ENCODE data around the gene LRMDA. TPM values are rescaled to one million over a fixed set of nuclear protein-coding genes. Genes with fewer than 3 reads are reported as not detected.

The LRMDA gene
- total RNA-seq, 4 donors from 2014 or later = 0.88 to 14.1 (median 5.1) TPM; not detected in 1

- H3K9me3 ChIP-seq = no peaks in the 10 kb centered on the region
- DNase-seq = no peak
- 74 to 80% methylated on average over 4 of the region's 4 CpGs for WGBS, 2 donors
- H3K27me3 ChIP-seq = no peaks in the 10 kb centered on the region
- no peak overlapping the region for H3K27ac ChIP-seq
- H3K36me3 ChIP-seq = no peaks in the 10 kb centered on the region
- no peak for TF ChIP-seq CTCF (IDR thresholded peaks at IDR 0.05)
- no peak for TF ChIP-seq POLR2A (IDR thresholded peaks at IDR 0.05)
- no peaks in the 10 kb centered on the region for H3K4me1 ChIP-seq
- intact Hi-C loops (cut with DNase I) = no loop called here
- no peak overlapping the region for H3K4me3 ChIP-seq
These were observed 770.5 kb downstream of the LRMDA start for GRCh38 chr10:76201962-76202361.

GRCh38 chr10:76202777-76203176 is 771.4 kb downstream of the LRMDA start:
- no peaks in the 10 kb centered on the region for H3K9me3 ChIP-seq
- TF ChIP-seq POLR2A (IDR thresholded peaks at IDR 0.05) (no peak), CTCF (IDR thresholded peaks at IDR 0.05) (no peak)
- no peaks in the 10 kb centered on the region for H3K36me3 ChIP-seq
- H3K27me3 ChIP-seq = no peaks in the 10 kb centered on the region
- WGBS, 2 donors = 81 to 92% methylated on average over 1 of the region's 1 CpG
- H3K27ac ChIP-seq = no peak overlapping the region
- no peaks in the 10 kb centered on the region for H3K4me1 ChIP-seq
- intact Hi-C loops (cut with DNase I) = no loop called here
- DNase-seq = no peak
- no peak overlapping the region for H3K4me3 ChIP-seq

- intact Hi-C loops (cut with DNase I) = no loop called here
- TF ChIP-seq CTCF (IDR thresholded peaks at IDR 0.05) (no peak), POLR2A (IDR thresholded peaks at IDR 0.05) (no peak)
- Histone ChIP-seq H3K36me3 (no peaks in the 10 kb centered on the region), H3K9me3 (no peaks in the 10 kb centered on the region), H3K27me3 (no peaks in the 10 kb centered on the region), H3K27ac (no peak overlapping the region), H3K4me3 (no peak overlapping the region), H3K4me1 (no peaks in the 10 kb centered on the region)
- 15 to 26% methylated on average over 2 of the region's 2 CpGs for WGBS, 2 donors
- DNase-seq = no peak
These were observed 773.9 kb downstream of the LRMDA start for GRCh38 chr10:76205361-76205760.

GRCh38 chr10:76206797-76207352 is 775.5 kb downstream of the LRMDA start:
- intact Hi-C loops (cut with DNase I) = no loop called here
- Histone ChIP-seq H3K36me3 (no peaks in the 10 kb centered on the region), H3K27ac (no peak overlapping the region), H3K9me3 (no peaks in the 10 kb centered on the region), H3K27me3 (no peaks in the 10 kb centered on the region), H3K4me3 (no peak overlapping the region), H3K4me1 (no peaks in the 10 kb centered on the region)
- DNase-seq = no peak
- WGBS, 2 donors = 87 to 93% methylated on average over 8 of the region's 8 CpGs
- TF ChIP-seq POLR2A (IDR thresholded peaks at IDR 0.05) (no peak), CTCF (IDR thresholded peaks at IDR 0.05) (no peak)

- Histone ChIP-seq H3K4me3 (no peak overlapping the region), H3K27me3 (no peaks in the 10 kb centered on the region), H3K27ac (no peak overlapping the region), H3K36me3 (no peaks in the 10 kb centered on the region), H3K4me1 (no peaks in the 10 kb centered on the region), H3K9me3 (no peaks in the 10 kb centered on the region)
- DNase-seq = no peak
- TF ChIP-seq CTCF (IDR thresholded peaks at IDR 0.05) (no peak), POLR2A (IDR thresholded peaks at IDR 0.05) (no peak)
- intact Hi-C loops (cut with DNase I) = no loop called here
- WGBS, 2 donors = 62 to 75% methylated on average over 5 of the region's 5 CpGs
These were observed 777.7 kb downstream of the LRMDA start for GRCh38 chr10:76209135-76209534.
